HK-2 (cell line): ENCODE measurements around the gene MALRD1.
"Not testable (repeated sequence)": the region's sequence is repeated elsewhere in the genome, so short reads cannot be mapped to it uniquely, and the experiment has no call there.

Source experiments
- DNase-seq: peaks from one replicate; pipeline ENCODE4 v3.0.0-alpha.2; 2018; ENCODE audit not compliant: unreplicated experiment

The MALRD1 gene

GRCh38 chr10:19493917-19494316 lies 445.3 kb downstream of the MALRD1 start:
- no peak for DNase-seq

GRCh38 chr10:19497026-19497425 lies 448.4 kb downstream of the MALRD1 start:
- no peak for DNase-seq

GRCh38 chr10:19498393-19499290 lies 450.0 kb downstream of the MALRD1 start:
- DNase-seq = no peak

GRCh38 chr10:19499291-19499770 lies 450.7 kb downstream of the MALRD1 start:
- no peak for DNase-seq

- no peak for DNase-seq
These were observed 452.4 kb downstream of the MALRD1 start for GRCh38 chr10:19500959-19501358.

GRCh38 chr10:19505320-19506312 lies 457.0 kb downstream of the MALRD1 start:
- DNase-seq = no peak

GRCh38 chr10:19510005-19510732 lies 461.6 kb downstream of the MALRD1 start:
- not testable (repeated sequence) for DNase-seq

- no peak for DNase-seq
These were observed 469.5 kb downstream of the MALRD1 start for GRCh38 chr10:19518109-19518508.

GRCh38 chr10:19518632-19519031 lies 470.0 kb downstream of the MALRD1 start:
- DNase-seq = no peak

GRCh38 chr10:19531324-19531723 lies 482.7 kb downstream of the MALRD1 start:
- no peak for DNase-seq

GRCh38 chr10:19532411-19532810 lies 483.8 kb downstream of the MALRD1 start:
- DNase-seq = no peak

GRCh38 chr10:19541299-19541698 lies 492.7 kb downstream of the MALRD1 start:
- no peak for DNase-seq

- DNase-seq = no peak
These were observed 497.6 kb downstream of the MALRD1 start for GRCh38 chr10:19546224-19546623.

GRCh38 chr10:19549503-19549902 lies 500.9 kb downstream of the MALRD1 start:
- no peak for DNase-seq

GRCh38 chr10:19556666-19557065 lies 508.1 kb downstream of the MALRD1 start:
- DNase-seq = no peak

- no peak for DNase-seq
These were observed 512.6 kb downstream of the MALRD1 start for GRCh38 chr10:19561181-19561580.

GRCh38 chr10:19563388-19564141 lies 515.0 kb downstream of the MALRD1 start:
- no peak for DNase-seq

GRCh38 chr10:19570120-19570519 lies 521.5 kb downstream of the MALRD1 start:
- DNase-seq = no peak

GRCh38 chr10:19570991-19571390 lies 522.4 kb downstream of the MALRD1 start:
- DNase-seq = no peak

- no peak for DNase-seq
These were observed 523.5 kb downstream of the MALRD1 start for GRCh38 chr10:19572056-19572455.

- no peak for DNase-seq
These were observed 528.0 kb downstream of the MALRD1 start for GRCh38 chr10:19576576-19576975.
